Fibroblast of peridontal ligament (primary cell): ENCODE results near the gene CHST3.
A peak's percentile ranks its signal among the peaks of the same experiment; 100 is the strongest.
"Not testable (repeated sequence)": the region's sequence is repeated elsewhere in the genome, so short reads cannot be mapped to it uniquely, and the experiment has no call there.

Source experiments
- DNase-seq: peaks from one replicate; pipeline ENCODE4 v3.0.0-alpha.2; 2010; ENCODE audit errors: extremely low read depth

The CHST3 gene

DNA sequence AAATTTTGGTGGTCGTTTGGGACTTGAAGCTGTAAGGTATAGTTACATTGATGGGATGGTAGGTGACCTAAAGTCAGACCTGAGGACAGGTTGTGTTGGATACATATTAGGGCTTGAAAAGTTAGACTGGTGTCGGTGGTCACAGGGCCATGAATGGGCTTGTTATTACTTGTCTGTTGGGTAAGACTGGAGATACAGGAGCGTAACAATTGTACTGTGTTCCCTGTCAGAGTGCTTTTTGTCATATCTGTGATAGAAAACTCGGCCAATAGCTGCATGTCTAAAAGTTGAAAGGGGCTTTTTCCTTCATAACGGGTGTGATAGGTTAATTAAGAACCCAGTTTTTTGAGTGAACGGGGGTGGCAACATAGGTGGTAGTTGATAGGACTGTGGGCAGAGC is 13.5 kb upstream of the CHST3 start:
- no peak for DNase-seq

DNA sequence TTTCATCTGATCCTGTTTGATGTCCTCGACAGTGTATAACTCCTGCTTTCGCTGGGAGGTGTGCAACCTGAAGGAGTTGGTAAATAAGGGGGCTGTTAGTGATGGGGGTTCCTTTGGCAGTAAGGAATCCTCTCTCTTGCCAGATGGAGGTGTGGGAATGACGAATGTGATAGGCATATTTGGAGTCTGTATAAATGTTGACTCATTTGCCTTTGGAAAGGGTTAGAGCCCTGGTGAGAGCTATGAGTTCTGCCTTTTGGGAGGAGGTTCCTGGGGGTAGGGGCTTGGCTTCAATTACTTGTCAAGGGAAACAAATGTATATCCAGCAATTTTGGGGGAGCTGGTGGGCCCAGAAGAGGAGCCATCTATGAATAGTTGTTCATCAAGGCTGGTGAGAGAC is 11.4 kb upstream of the CHST3 start:
- DNase-seq, result no peak

DNA sequence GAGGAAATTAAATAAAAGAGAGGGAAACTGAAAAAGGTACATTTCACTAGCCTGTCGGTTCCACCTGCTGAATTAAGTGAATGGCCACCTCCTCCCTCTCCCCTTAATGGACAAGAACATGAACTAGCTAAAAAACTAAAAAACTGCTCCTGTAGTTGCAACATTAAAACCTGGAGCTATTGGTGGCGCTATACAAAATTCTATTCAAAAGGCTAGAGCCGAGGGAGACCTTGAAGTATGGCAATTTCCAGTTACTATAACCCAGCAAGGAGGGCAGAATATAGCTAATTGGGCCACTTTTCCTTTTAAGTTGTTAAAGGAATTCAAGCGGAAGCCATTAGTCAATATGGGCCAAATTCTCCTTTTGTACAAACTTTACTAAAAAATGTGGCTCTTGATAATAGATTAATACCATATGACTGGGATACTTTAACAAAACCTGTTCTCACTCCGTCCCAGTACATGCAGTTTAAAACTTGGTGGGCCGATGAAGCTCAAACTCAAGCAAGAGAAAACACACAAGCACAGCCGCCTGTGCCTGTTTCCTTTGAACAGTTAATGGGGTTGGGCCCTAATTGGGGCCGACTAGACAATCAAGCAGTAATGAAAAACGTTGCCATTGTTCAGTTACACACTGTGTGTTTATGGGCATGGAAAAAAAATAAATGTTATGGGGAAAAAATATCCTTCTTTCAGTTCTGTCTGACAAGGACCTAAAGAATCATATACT is 6.5 kb upstream of the CHST3 start:
- DNase-seq, result no peak

DNA sequence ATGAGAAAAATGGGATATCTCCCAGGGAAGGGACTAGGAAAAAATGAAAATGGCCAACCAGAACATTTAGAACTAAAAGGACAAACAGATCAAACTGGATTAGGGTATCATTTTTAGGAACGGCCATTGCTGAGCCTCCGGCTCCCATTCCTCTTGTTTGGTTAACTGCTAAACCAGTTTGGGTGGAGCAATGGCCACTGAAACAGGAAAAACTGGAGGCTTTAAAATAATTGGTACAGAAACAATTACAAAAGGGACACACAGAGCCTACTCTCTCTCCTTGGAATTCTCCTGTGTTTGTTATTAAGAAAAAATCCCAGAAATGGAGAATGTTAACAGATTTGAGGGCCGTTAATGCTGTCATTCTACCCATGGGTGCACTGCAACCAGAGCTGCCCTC is 4.7 kb upstream of the CHST3 start:
- no peak for DNase-seq

- no peak for DNase-seq
Observed at GRCh38 chr10:71961831-71962230, 2.4 kb upstream of the CHST3 start.

- no peak for DNase-seq
Observed at GRCh38 chr10:71962901-71963300, 1.3 kb upstream of the CHST3 start.

DNA sequence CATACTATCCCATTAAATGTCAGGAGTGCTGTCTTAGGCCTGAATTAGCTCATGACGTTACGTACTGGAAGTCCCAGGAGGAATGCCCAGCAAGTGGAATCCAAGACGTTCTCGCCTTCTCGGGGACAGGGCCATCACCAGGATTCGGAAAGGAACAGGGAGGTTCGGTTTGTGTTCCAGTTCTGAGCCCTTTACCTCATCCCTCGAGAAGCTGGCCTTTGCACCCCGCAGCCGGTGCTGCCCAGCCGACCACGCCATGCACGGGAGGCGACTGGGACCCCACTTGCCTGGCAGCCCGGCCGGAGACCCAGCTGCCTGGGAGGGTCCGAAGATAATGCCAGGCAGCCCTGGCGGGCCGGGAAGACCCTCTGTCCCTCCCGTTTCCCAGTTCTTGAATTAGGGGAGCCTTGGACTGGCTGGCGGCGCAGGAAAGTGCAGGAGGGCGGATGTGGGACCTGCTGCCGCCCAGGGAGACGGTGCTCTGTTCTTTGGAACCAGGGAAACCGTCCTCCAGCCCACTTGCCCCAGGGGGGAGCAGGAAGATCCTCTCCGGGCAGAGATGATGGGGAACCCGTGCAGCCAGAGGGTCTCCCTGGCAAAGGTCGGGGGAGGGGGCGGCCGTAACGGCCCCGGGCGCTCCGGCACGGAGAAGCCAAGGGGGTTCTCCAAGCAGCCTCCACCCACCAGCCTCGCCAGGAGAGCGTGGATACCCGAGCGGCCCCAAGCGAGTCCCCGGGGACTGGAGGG is 671 bp upstream of the CHST3 start:
- DNase-seq, result peak; percentile 47

- DNase-seq, result peak; percentile 69
Observed at GRCh38 chr10:71964743-71965515, 734 bp downstream of the CHST3 start.

DNA sequence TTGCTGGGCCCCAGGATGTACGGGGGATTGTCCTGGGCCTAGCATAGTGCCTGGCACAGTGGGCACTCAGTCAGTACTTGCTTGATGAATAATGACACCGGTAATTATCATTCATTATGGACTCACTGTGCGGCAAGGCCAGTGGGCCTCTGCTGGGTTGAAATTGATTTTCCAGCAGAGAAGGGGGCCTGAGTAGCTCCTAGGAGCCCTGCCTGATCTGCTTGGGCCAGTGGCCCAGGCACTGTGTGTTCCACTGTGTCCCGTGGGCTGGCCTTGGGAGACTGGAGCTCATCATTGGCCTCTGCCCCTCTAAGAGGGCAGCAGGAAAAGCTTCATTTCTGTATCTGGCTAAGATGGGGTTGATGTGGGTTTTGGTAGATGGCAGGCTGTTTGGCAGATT is 1.4 kb downstream of the CHST3 start:
- no peak for DNase-seq

DNA sequence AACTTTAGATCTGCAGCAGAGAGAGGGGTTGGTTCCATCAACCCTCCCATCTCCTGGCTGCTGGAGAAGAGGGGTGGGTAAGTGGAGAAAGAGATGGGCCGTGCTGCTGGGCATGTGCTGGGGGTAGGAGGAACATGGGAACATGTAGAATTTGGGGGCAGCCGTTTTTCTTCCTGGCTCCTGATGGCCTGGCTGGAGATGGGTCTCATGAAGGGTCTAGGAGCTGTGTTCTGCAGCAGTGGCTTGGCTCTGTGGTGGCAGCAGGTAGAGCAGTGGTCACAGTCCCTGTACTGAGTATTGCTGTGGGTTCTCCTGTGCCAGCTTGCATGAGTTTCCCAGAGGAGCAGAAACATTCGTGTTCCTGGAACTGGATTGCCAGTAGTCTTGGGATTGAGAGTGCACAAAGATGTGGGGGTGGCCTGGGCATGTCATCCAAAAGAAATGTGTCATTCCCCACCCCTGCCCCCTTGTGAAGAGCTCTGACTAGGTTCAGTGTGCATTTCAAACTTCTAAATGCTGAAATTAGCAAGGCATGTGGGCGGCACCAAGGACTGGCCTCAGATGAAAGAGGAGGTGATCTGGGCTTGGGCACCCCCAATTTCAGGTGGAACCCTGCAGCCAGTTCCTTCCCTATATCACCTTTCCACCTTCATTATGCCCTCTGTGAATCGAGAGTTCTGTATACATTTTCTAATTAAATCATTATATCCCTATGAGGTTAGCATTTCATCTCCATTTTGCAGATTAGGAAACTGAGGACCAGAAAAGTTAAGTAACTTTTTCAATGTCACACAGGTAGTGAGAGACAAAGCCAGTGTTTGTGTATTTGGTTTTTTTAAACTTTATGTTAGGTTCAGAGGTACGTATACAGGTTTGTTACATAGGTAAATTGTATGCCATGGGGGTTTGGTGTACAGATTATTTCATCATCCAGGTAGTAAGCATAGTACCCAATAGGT is 2.1 kb downstream of the CHST3 start:
- DNase-seq, result no peak

DNA sequence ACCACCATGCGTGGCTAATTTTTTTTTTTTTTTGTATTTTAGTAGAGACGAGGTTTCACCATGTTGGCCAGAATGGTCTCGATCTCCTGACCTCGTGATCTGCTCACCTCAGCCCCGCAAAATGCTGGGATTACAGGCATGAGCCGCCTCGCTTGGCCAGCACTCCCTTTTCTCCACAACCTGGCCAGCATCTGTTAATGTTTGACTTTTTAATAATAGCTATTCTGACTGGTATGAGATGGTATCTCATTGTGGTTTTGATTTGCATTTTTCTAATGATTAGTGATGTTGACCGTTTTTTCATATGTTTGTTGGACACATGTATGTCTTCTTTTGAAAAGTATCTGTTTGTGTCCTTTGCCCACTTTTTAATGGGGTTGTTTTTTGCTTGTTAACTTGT is 3.8 kb downstream of the CHST3 start:
- DNase-seq, result not testable (repeated sequence)

- DNase-seq, result no peak
Observed at GRCh38 chr10:71968553-71969474, 4.6 kb downstream of the CHST3 start.

- no peak for DNase-seq
Observed at GRCh38 chr10:71969929-71970328, 5.7 kb downstream of the CHST3 start.

DNA sequence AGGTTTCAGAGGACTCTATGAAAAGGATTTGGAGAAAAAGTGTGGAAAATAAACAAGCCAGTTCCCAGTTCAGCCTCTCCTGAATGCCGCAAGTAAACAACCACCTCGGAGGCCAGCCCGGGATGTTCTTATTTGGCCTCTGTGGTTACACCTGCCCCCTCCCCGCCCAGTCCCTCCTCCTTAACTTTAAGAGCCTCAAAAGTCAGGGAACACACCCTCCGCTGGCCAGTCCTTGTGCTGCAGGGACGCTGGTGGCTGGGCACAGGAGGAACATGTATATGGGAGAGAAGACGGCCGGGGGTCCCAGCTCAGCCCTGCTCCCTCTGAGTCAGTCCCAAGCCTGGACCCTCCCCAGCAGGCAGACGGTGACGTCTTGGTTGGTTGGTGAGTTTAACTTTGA is 6.1 kb downstream of the CHST3 start:
- no peak for DNase-seq

- DNase-seq, result no peak
Observed at GRCh38 chr10:71970869-71971268, 6.7 kb downstream of the CHST3 start.

GRCh38 chr10:71971311-71971731 is 7.1 kb downstream of the CHST3 start:
- no peak for DNase-seq

DNA sequence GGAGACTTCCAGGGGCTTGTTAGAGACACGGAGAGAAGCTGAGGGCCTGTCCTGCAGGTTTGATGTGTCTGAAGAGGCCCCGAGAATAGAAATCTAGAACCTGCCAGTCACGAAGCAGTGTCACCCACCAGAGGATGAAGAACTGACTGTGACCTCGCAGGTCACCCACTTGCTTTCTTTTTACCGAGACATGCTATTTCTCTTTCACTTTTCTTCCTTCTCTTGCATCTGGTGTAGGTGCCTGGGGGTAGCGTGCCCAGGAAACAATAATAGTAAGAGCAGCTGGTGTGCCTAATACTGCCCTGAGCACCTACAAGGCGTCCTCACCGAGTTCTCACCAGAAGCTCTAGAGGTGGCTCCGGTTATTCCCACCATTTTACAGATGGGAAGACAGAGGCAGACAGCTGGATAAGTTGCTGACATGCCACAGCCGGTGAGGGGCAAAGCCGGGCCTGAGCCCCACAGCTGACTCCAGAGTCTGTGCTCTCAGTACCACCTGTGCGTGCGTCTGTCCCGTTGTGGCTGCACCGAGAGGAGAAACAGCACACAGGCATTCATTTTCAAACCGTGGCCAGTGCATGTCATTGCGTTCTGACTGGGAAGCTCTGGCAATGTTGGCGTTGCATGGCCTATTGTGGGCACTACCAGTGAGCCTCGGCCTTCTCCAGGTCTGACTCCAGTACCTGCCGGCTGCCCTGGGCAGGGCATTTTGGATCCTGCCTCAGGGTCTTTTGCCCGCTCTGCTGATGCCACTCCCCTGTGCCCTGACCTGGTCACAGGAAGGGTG is 7.8 kb downstream of the CHST3 start:
- DNase-seq, result no peak

DNA sequence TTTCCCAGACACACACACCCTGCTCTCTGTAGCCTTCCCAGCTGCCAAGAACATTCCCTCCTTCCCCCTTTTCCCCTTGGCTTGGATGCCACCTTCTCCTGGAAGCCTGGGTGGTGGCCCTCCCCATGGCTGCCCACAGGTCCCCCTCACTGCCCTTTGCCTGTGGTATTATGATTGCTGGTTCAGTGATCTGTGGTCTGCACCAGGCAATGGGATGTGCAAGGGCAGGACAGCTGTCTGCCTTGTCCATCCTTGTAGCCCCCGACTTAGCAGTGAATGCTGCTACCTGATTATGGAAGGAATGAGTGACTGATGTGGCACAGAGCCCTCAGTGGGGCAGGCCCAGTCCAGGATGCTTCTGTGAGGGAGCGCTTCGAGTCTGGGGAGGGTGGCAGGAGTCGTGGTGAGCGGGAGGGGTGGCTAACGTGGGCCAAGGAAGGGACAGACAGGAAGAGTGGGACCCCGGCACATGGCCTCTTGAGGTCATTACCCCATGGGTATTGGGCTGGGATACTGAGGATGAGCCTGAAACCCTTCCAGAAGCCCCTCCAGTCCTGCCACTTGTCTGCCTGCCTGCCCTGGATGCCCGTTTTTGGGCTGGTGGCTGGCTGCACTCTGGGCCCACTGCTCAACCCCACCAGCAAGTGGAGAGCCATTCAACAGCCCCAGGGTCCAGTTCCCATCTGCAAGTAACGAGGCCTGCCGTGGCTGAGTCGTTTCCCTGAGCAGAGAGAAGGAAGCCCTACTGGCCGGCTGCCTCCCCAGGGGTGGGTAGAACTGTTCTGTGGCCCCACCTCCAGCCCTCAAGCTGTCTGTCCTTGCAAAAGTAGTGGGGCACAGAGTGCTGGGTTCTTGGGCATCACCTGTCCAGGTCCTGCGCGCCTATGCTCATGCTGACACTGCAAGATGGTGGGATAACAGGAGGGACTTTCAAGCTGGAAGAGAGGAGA is 8.8 kb downstream of the CHST3 start:
- DNase-seq, result no peak
